ENCODE data around the gene KCNK6. TPM values are rescaled to one million over a fixed set of nuclear protein-coding genes. Genes with fewer than 3 reads are reported as not detected.

Gene KCNK6
- total RNA-seq, 1 experiment from 2014 or later, result 18.3 TPM

DNA sequence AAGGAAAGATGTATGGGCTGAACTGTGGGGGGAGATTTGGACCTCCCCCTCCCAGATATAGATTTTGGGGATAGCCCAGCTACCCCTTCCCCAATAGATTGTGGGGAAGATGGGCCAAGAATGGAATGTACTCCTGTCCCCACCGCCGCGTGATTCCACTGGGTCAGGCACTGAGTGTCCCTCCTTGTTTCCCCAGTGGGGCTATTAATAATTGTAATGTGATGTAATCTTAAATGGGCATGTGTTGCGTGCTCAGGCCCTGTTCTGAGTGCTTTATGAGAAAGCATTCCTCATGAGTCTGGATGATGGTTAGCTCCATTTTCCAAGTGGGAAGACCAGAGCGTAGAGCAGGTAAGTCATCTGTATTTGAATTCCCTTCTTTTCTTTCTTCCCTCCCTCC lies 56.1 kb downstream of the KCNK6 start:
- CTCF ChIA-PET, result interaction anchor here (0.6 to 4.8 kb wide), 4 partner anchors 10 to 114 kb away, joined by 3 to 94 read pairs (median 6); partner anchors contain the start of genes FAM98C, GGN and SPRED3

More for the DNA sequence above, 56.1 kb downstream of the KCNK6 start:
- POLR2A ChIA-PET, result interaction anchor here (0.6 to 1.8 kb wide), 3 partner anchors 12 to 27 kb away, joined by 4 to 6 read pairs (median 4); partner anchors contain the start of genes FAM98C and GGN
- Mint-ChIP-seq H3K4me1 (peaks cover 14% of the 10 kb centered on the region), H3K27ac (no peak overlapping the region), H3K4me3 (peak overlapping the region; percentile 100), H3K27me3 (ENCODE audit: low read depth) (peaks cover 15% of the 10 kb centered on the region), H3K36me3 (peaks cover 14% of the 10 kb centered on the region), H3K9me3 (no peaks in the 10 kb centered on the region)
- DNase-seq (ENCODE audit: low spot score) (no peak), ATAC-seq (no peak)
- TF ChIP-seq PRRX2 (CRISPR knock-in tag; IDR thresholded peaks at IDR 0.05), result no peak
- TF ChIP-seq, protein P1, sequence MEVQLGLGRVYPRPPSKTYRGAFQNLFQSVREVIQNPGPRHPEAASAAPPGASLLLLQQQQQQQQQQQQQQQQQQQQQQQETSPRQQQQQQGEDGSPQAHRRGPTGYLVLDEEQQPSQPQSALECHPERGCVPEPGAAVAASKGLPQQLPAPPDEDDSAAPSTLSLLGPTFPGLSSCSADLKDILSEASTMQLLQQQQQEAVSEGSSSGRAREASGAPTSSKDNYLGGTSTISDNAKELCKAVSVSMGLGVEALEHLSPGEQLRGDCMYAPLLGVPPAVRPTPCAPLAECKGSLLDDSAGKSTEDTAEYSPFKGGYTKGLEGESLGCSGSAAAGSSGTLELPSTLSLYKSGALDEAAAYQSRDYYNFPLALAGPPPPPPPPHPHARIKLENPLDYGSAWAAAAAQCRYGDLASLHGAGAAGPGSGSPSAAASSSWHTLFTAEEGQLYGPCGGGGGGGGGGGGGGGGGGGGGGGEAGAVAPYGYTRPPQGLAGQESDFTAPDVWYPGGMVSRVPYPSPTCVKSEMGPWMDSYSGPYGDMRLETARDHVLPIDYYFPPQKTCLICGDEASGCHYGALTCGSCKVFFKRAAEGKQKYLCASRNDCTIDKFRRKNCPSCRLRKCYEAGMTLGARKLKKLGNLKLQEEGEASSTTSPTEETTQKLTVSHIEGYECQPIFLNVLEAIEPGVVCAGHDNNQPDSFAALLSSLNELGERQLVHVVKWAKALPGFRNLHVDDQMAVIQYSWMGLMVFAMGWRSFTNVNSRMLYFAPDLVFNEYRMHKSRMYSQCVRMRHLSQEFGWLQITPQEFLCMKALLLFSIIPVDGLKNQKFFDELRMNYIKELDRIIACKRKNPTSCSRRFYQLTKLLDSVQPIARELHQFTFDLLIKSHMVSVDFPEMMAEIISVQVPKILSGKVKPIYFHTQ (CRISPR knock-in tag; IDR thresholded peaks at IDR 0.05), result no peak
- no peak for TF ChIP-seq RELA (CRISPR knock-in tag; IDR thresholded peaks at IDR 0.05; ENCODE audit: borderline replicate concordance)
- TF ChIP-seq TEAD4 (CRISPR knock-in tag; IDR thresholded peaks at IDR 0.05), result no peak
- TF ChIP-seq, protein P2, sequence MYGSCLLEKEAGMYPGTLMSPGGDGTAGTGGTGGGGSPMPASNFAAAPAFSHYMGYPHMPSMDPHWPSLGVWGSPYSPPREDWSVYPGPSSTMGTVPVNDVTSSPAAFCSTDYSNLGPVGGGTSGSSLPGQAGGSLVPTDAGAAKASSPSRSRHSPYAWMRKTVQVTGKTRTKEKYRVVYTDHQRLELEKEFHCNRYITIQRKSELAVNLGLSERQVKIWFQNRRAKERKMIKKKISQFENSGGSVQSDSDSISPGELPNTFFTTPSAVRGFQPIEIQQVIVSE (CRISPR knock-in tag; IDR thresholded peaks at IDR 0.05; ENCODE audit: borderline replicate concordance), result no peak
- TF ChIP-seq, protein P3, sequence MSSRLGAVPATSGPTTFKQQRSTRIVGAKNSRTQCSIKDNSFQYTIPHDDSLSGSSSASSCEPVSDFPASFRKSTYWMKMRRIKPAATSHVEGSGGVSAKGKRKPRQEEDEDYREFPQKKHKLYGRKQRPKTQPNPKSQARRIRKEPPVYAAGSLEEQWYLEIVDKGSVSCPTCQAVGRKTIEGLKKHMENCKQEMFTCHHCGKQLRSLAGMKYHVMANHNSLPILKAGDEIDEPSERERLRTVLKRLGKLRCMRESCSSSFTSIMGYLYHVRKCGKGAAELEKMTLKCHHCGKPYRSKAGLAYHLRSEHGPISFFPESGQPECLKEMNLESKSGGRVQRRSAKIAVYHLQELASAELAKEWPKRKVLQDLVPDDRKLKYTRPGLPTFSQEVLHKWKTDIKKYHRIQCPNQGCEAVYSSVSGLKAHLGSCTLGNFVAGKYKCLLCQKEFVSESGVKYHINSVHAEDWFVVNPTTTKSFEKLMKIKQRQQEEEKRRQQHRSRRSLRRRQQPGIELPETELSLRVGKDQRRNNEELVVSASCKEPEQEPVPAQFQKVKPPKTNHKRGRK (CRISPR knock-in tag; IDR thresholded peaks at IDR 0.05; ENCODE audit: borderline replicate concordance), result no peak
- no peak for TF ChIP-seq GABPB1 (CRISPR knock-in tag; IDR thresholded peaks at IDR 0.05)
- TF ChIP-seq, protein P4, sequence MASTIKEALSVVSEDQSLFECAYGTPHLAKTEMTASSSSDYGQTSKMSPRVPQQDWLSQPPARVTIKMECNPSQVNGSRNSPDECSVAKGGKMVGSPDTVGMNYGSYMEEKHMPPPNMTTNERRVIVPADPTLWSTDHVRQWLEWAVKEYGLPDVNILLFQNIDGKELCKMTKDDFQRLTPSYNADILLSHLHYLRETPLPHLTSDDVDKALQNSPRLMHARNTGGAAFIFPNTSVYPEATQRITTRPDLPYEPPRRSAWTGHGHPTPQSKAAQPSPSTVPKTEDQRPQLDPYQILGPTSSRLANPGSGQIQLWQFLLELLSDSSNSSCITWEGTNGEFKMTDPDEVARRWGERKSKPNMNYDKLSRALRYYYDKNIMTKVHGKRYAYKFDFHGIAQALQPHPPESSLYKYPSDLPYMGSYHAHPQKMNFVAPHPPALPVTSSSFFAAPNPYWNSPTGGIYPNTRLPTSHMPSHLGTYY (CRISPR knock-in tag; IDR thresholded peaks at IDR 0.05), result no peak
- TF ChIP-seq, protein P5, sequence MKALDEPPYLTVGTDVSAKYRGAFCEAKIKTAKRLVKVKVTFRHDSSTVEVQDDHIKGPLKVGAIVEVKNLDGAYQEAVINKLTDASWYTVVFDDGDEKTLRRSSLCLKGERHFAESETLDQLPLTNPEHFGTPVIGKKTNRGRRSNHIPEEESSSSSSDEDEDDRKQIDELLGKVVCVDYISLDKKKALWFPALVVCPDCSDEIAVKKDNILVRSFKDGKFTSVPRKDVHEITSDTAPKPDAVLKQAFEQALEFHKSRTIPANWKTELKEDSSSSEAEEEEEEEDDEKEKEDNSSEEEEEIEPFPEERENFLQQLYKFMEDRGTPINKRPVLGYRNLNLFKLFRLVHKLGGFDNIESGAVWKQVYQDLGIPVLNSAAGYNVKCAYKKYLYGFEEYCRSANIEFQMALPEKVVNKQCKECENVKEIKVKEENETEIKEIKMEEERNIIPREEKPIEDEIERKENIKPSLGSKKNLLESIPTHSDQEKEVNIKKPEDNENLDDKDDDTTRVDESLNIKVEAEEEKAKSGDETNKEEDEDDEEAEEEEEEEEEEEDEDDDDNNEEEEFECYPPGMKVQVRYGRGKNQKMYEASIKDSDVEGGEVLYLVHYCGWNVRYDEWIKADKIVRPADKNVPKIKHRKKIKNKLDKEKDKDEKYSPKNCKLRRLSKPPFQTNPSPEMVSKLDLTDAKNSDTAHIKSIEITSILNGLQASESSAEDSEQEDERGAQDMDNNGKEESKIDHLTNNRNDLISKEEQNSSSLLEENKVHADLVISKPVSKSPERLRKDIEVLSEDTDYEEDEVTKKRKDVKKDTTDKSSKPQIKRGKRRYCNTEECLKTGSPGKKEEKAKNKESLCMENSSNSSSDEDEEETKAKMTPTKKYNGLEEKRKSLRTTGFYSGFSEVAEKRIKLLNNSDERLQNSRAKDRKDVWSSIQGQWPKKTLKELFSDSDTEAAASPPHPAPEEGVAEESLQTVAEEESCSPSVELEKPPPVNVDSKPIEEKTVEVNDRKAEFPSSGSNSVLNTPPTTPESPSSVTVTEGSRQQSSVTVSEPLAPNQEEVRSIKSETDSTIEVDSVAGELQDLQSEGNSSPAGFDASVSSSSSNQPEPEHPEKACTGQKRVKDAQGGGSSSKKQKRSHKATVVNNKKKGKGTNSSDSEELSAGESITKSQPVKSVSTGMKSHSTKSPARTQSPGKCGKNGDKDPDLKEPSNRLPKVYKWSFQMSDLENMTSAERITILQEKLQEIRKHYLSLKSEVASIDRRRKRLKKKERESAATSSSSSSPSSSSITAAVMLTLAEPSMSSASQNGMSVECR (CRISPR knock-in tag; IDR thresholded peaks at IDR 0.05; ENCODE audit: borderline replicate concordance), result no peak
- TF ChIP-seq ZNF416 (CRISPR knock-in tag; IDR thresholded peaks at IDR 0.05), result no peak
- TF ChIP-seq SOX15 (CRISPR knock-in tag; IDR thresholded peaks at IDR 0.05), result no peak
- TF ChIP-seq IRF2 (CRISPR knock-in tag; IDR thresholded peaks at IDR 0.05; ENCODE audit: borderline replicate concordance, low read depth), result no peak
- TF ChIP-seq, protein P6, sequence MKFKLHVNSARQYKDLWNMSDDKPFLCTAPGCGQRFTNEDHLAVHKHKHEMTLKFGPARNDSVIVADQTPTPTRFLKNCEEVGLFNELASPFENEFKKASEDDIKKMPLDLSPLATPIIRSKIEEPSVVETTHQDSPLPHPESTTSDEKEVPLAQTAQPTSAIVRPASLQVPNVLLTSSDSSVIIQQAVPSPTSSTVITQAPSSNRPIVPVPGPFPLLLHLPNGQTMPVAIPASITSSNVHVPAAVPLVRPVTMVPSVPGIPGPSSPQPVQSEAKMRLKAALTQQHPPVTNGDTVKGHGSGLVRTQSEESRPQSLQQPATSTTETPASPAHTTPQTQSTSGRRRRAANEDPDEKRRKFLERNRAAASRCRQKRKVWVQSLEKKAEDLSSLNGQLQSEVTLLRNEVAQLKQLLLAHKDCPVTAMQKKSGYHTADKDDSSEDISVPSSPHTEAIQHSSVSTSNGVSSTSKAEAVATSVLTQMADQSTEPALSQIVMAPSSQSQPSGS (CRISPR knock-in tag; IDR thresholded peaks at IDR 0.05; ENCODE audit: borderline replicate concordance, low read depth), result no peak
- TF ChIP-seq, protein P7, sequence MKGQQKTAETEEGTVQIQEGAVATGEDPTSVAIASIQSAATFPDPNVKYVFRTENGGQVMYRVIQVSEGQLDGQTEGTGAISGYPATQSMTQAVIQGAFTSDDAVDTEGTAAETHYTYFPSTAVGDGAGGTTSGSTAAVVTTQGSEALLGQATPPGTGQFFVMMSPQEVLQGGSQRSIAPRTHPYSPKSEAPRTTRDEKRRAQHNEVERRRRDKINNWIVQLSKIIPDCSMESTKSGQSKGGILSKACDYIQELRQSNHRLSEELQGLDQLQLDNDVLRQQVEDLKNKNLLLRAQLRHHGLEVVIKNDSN (CRISPR knock-in tag; IDR thresholded peaks at IDR 0.05), result no peak
- no peak for TF ChIP-seq ETV6 (CRISPR knock-in tag; IDR thresholded peaks at IDR 0.05)
- TF ChIP-seq, protein P8, sequence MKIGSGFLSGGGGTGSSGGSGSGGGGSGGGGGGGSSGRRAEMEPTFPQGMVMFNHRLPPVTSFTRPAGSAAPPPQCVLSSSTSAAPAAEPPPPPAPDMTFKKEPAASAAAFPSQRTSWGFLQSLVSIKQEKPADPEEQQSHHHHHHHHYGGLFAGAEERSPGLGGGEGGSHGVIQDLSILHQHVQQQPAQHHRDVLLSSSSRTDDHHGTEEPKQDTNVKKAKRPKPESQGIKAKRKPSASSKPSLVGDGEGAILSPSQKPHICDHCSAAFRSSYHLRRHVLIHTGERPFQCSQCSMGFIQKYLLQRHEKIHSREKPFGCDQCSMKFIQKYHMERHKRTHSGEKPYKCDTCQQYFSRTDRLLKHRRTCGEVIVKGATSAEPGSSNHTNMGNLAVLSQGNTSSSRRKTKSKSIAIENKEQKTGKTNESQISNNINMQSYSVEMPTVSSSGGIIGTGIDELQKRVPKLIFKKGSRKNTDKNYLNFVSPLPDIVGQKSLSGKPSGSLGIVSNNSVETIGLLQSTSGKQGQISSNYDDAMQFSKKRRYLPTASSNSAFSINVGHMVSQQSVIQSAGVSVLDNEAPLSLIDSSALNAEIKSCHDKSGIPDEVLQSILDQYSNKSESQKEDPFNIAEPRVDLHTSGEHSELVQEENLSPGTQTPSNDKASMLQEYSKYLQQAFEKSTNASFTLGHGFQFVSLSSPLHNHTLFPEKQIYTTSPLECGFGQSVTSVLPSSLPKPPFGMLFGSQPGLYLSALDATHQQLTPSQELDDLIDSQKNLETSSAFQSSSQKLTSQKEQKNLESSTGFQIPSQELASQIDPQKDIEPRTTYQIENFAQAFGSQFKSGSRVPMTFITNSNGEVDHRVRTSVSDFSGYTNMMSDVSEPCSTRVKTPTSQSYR (CRISPR knock-in tag; IDR thresholded peaks at IDR 0.05), result no peak
- TF ChIP-seq JUN (CRISPR knock-in tag; IDR thresholded peaks at IDR 0.05), result no peak

Measured in WTC11 (cell line).